ENCODE data around the gene TASOR2. TPM values are rescaled to one million over a fixed set of nuclear protein-coding genes. Genes with fewer than 3 reads are reported as not detected.

The TASOR2 gene
- total RNA-seq, 4 donors from 2014 or later = 27.0 to 50.5 (median 35.4) TPM

DNA sequence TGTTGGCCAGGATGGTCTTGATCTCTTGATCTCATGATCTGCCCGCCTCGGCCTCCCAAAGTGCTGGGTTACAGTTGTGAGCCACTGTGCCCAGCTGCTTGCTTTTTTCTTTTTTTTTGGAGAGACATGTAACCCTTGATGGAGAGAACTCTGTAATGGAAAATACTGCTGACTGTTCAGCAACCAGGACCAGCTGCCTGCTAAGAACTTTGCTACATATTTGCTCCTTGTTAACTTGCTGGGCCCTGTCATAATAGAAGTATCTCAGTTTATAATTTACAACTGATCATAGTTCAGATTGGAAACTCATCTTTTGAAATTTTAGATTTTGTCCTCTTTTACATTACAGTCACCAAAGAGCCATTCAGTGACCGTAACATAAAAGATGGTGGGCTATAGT is 34.9 kb downstream of the TASOR2 start:
- TF ChIP-seq, protein P1, sequence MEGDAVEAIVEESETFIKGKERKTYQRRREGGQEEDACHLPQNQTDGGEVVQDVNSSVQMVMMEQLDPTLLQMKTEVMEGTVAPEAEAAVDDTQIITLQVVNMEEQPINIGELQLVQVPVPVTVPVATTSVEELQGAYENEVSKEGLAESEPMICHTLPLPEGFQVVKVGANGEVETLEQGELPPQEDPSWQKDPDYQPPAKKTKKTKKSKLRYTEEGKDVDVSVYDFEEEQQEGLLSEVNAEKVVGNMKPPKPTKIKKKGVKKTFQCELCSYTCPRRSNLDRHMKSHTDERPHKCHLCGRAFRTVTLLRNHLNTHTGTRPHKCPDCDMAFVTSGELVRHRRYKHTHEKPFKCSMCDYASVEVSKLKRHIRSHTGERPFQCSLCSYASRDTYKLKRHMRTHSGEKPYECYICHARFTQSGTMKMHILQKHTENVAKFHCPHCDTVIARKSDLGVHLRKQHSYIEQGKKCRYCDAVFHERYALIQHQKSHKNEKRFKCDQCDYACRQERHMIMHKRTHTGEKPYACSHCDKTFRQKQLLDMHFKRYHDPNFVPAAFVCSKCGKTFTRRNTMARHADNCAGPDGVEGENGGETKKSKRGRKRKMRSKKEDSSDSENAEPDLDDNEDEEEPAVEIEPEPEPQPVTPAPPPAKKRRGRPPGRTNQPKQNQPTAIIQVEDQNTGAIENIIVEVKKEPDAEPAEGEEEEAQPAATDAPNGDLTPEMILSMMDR (IDR thresholded peaks at IDR 0.05) = no peak
- no peak for TF ChIP-seq POLR2A (IDR thresholded peaks at IDR 0.05)
- no peak for DNase-seq (ENCODE audit: low spot score in 2 of 2)
- intact Hi-C loops (cut with DNase I; ENCODE audit: low total_unique reads) = no loop called here
- no peak overlapping the region for H3K4me3 ChIP-seq (ENCODE audit: low read depth, poor library complexity, severe bottlenecking)
- 73 to 76% methylated on average over 3 of the region's 3 CpGs for WGBS, 2 donors

DNA sequence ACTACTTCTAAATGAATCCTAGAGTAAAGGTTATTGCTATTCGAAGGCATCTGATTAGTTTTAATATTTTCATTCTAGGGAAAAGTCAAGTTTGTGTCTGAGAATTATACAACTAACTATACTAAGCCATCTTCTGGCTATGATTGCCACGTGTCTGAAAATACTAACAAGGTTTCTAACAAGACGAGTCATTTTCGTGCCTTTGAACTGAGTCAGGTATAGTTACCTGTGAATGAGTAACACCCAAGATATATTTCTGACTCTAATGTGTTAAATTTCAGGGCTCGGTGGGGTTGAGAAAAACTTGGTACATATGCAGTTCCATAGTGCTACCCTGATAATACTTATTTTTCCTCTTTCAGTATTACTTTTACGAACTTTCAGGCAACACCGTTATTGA is 35.5 kb downstream of the TASOR2 start:
- WGBS, 2 donors = 93 to 95% methylated on average over 7 of the region's 7 CpGs
- DNase-seq (ENCODE audit: low spot score in 2 of 2) = no peak
- TF ChIP-seq, protein P1 (IDR thresholded peaks at IDR 0.05) = no peak
- TF ChIP-seq POLR2A (IDR thresholded peaks at IDR 0.05) = no peak
- intact Hi-C loops (cut with DNase I; ENCODE audit: low total_unique reads) = no loop called here
- H3K4me3 ChIP-seq (ENCODE audit: low read depth, poor library complexity, severe bottlenecking) = no peak overlapping the region

DNA sequence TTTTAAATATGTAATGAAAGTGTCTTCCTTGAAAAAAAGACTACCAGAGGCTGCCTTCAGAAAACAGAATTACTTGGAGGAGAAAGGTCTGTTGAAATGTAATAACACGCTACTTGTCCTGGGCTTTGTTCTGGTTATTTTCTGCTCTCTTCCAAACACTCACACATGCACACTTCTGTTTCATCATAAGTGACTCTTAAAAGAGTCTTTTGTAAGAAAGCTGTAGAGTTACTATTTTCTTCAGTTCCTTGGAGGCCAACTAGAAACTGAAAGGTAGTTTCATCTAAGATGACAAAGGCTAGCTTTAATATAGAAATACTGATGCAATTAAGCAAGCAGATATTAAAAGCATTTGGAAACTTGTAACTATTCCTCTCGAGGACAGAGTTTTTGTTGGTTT is 39.1 kb downstream of the TASOR2 start:
- intact Hi-C loops (cut with DNase I; ENCODE audit: low total_unique reads) = no loop called here
- DNase-seq (ENCODE audit: low spot score in 2 of 2) = no peak
- TF ChIP-seq, protein P1 (IDR thresholded peaks at IDR 0.05) = no peak
- no peak for TF ChIP-seq POLR2A (IDR thresholded peaks at IDR 0.05)
- H3K4me3 ChIP-seq (ENCODE audit: low read depth, poor library complexity, severe bottlenecking) = no peak overlapping the region
- 75 to 79% methylated on average over 2 of the region's 2 CpGs for WGBS, 2 donors

DNA sequence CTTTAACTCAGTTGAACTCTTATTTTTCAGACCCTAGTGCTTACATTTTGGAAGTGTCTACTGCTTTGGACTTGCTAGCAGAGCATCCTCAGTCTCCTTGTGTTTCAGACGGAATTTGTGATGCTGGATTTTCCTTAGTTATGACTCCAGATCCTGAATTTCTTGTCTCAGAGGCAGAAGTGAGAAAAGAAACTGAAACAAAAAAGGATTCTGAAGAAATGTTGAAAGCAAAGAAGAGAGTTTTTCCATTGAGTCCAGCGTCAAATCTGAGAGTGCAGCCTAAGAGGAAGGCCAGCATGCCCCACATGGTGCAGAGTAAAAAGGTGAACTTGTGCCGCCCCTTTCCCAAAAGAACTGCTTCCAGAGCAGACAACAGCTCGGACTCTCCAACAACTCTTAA is 46.1 kb downstream of the TASOR2 start:
- TF ChIP-seq POLR2A (IDR thresholded peaks at IDR 0.05) = no peak
- TF ChIP-seq, protein P1 (IDR thresholded peaks at IDR 0.05) = no peak
- no peak overlapping the region for H3K4me3 ChIP-seq (ENCODE audit: low read depth, poor library complexity, severe bottlenecking)
- intact Hi-C loops (cut with DNase I; ENCODE audit: low total_unique reads) = no loop called here
- WGBS, 2 donors = 88 to 89% methylated on average over 4 of the region's 4 CpGs
- no peak for DNase-seq (ENCODE audit: low spot score in 2 of 2)

DNA sequence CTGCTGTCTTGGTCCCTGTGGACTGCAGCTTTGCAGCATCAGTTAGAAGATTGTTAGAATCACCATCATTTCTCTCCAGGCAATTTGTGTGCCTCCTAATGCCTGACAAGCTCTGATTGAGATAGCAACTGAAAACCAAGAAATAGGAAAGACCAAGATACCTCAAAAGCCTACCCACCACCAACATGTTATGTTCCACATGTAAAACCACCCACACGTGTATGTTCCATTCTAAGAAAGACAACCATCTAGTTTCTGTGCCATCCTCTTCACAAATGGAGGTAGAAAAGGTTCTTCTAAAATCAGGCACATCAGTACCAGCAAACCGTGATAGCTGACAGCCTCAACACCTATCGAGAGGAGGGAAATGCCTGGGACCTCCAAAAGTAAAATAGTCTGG is 46.9 kb downstream of the TASOR2 start:
- no peak for TF ChIP-seq POLR2A (IDR thresholded peaks at IDR 0.05)
- TF ChIP-seq, protein P1 (IDR thresholded peaks at IDR 0.05) = no peak
- 62 to 93% methylated on average over 3 of the region's 3 CpGs for WGBS, 2 donors
- H3K4me3 ChIP-seq (ENCODE audit: low read depth, poor library complexity, severe bottlenecking) = no peak overlapping the region
- intact Hi-C loops (cut with DNase I; ENCODE audit: low total_unique reads) = no loop called here
- no peak for DNase-seq (ENCODE audit: low spot score in 2 of 2)

DNA sequence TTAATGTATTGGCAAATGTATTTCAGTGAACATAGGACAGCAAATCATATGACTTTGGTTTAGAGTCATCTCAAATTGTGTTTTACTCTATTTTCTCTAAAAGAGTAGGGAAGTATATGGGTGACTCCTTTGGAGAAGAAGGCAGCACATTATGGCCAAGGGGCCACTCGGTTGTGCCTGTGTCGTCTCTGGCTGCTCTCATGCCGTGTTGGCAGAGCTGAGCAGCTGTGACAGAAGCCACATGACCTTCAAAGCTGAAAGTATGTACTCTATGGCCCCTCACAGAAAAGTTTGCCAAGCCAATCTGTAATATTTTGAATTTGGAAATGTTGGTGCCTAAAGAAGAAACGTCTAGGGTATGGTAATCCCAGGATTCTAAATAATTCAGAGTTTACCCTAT is 47.5 kb downstream of the TASOR2 start:
- WGBS, 2 donors = 74 to 84% methylated on average over 4 of the region's 4 CpGs

More for the DNA sequence above, 47.5 kb downstream of the TASOR2 start:
- DNase-seq (ENCODE audit: low spot score in 2 of 2) = no peak
- no peak overlapping the region for H3K4me3 ChIP-seq (ENCODE audit: low read depth, poor library complexity, severe bottlenecking)
- TF ChIP-seq, protein P1 (IDR thresholded peaks at IDR 0.05) = no peak
- no peak for TF ChIP-seq POLR2A (IDR thresholded peaks at IDR 0.05)
- intact Hi-C loops (cut with DNase I; ENCODE audit: low total_unique reads) = no loop called here

Data from lower leg skin (tissue), 4 donors.